OCI-LY7 (cell line): ENCODE results near the gene FLNB. TPM values are rescaled to one million over a fixed set of nuclear protein-coding genes. Genes with fewer than 3 reads are reported as not detected.

Experiments used
- BruUV-seq: library from RNA; stranded (reverse); fragments of 400-500 nt; replicated peaks from 2 replicates; lab custom pipeline; 2021; lab: Mats Ljungman, UMichigan
- CTCF ChIA-PET: fragments of 300-600 bp; sonication (Branson Sonifier 250); formaldehyde crosslinking; loops from one replicate; lab custom pipeline; 2022; ENCODE audit warnings: antibody characterized with exemption; ENCODE audit not compliant: unreplicated experiment; lab: Charles Lee
- POLR2A ChIA-PET: fragments of 300-600 bp; sonication (Branson Sonifier 250); formaldehyde crosslinking; loops from one replicate; lab custom pipeline; 2022; ENCODE audit warnings: antibody characterized with exemption; lab: Charles Lee
- DNase-seq: peaks from one replicate; pipeline ENCODE4 v3.0.0-alpha.2; 2015; ENCODE audit warnings: low spot score
- H2AFZ ChIP-seq: fragments of 200-600 bp; sonication (generic), shearing (Covaris generic); 2 replicates; pipeline ENCODE4 v1.6.1; 2014; ENCODE audit warnings: mild to moderate bottlenecking, antibody characterized with exemption, low read length, moderate library complexity
- H3K27ac ChIP-seq: fragments of 200-600 bp; sonication (generic); 2 replicates; pipeline ENCODE4 v1.5.1; 2014; ENCODE audit warnings: mixed run types, low read depth, mild to moderate bottlenecking, moderate library complexity, low read length, inconsistent platforms; ENCODE audit not compliant: poor library complexity, severe bottlenecking
- H3K36me3 ChIP-seq: fragments of 200-600 bp; sonication (generic); 2 replicates; pipeline ENCODE4 v1.6.1; 2014; ENCODE audit warnings: mild to moderate bottlenecking, antibody characterized with exemption, low read length, moderate library complexity, mixed read lengths; ENCODE audit not compliant: insufficient read depth
- H3K4me1 ChIP-seq: fragments of 200-600 bp; sonication (generic); 2 replicates; pipeline ENCODE4 v1.5.1; 2014; ENCODE audit warnings: mild to moderate bottlenecking, low read length; ENCODE audit not compliant: insufficient read depth, poor library complexity, severe bottlenecking
- H3K4me2 ChIP-seq: fragments of 200-600 bp; sonication (generic); 2 replicates; pipeline ENCODE4 v1.6.1; 2014; ENCODE audit warnings: mild to moderate bottlenecking, low read length
- H3K4me3 ChIP-seq: fragments of 200-600 bp; sonication (generic); 2 replicates; pipeline ENCODE4 v1.5.1; 2014; ENCODE audit warnings: mild to moderate bottlenecking, low read depth, low read length; ENCODE audit not compliant: poor library complexity, severe bottlenecking
- H3K79me2 ChIP-seq: fragments of 200-600 bp; sonication (generic); 2 replicates; pipeline ENCODE4 v1.6.1; 2016; ENCODE audit warnings: low read depth, mild to moderate bottlenecking, low read length, moderate library complexity, mixed read lengths; ENCODE audit not compliant: insufficient read depth
- H3K9me2 ChIP-seq: fragments of 200-600 bp; sonication (generic); 2 replicates; pipeline ENCODE4 v1.6.1; 2016; ENCODE audit warnings: mild to moderate bottlenecking, low read length, mixed read lengths; ENCODE audit not compliant: insufficient read depth
- H3K9me3 ChIP-seq: fragments of 200-600 bp; sonication (generic); 2 replicates; pipeline ENCODE4 v1.6.1; 2014; ENCODE audit warnings: mild to moderate bottlenecking, mixed run types, low read length, mixed read lengths
- H4K20me1 ChIP-seq: fragments of 200-600 bp; sonication (generic); 2 replicates; pipeline ENCODE4 v1.6.1; 2014; ENCODE audit warnings: mild to moderate bottlenecking, antibody characterized with exemption, low read length, moderate library complexity, mixed read lengths; ENCODE audit not compliant: insufficient read depth
- EZH2phosphoT487 ChIP-seq: fragments of 200-600 bp; sonication (generic); IDR thresholded peaks from 2 replicates; pipeline ENCODE4 v1.6.1; 2018; ENCODE audit warnings: low read depth, borderline replicate concordance, mild to moderate bottlenecking, mixed run types, antibody characterized with exemption, low read length, moderate library complexity, mixed read lengths
- intact Hi-C: fragments of 100-400 bp; cut with micrococcal nuclease; formaldehyde crosslinking; loops from one replicate; pipeline ENCODE4 v1.10.0; 2022; ENCODE audit not compliant: unreplicated experiment
- total RNA-seq, 2 experiments: library from RNA; depleted of rRNA in 1 of 2; stranded (reverse); fragments of >200 nt in 1 of 2; shearing (Covaris generic) in 1 of 2; gene quantifications; 2 replicates each; pipeline ENCODE4 v1.2.3, GENCODE V29; 2014 to 2022
- TF ChIP-seq, protein P1 (sequence below): fragments of 200-600 bp; sonication (generic); conservative IDR thresholded peaks from 2 replicates; pipeline ENCODE4 v1.5.1; 2014; ENCODE audit warnings: mild to moderate bottlenecking, antibody characterized with exemption, low read length, moderate library complexity, mixed read lengths

FLNB gene
- total RNA-seq, 2 experiments from 2014 or later: 29.9 to 39.1 TPM

DNA sequence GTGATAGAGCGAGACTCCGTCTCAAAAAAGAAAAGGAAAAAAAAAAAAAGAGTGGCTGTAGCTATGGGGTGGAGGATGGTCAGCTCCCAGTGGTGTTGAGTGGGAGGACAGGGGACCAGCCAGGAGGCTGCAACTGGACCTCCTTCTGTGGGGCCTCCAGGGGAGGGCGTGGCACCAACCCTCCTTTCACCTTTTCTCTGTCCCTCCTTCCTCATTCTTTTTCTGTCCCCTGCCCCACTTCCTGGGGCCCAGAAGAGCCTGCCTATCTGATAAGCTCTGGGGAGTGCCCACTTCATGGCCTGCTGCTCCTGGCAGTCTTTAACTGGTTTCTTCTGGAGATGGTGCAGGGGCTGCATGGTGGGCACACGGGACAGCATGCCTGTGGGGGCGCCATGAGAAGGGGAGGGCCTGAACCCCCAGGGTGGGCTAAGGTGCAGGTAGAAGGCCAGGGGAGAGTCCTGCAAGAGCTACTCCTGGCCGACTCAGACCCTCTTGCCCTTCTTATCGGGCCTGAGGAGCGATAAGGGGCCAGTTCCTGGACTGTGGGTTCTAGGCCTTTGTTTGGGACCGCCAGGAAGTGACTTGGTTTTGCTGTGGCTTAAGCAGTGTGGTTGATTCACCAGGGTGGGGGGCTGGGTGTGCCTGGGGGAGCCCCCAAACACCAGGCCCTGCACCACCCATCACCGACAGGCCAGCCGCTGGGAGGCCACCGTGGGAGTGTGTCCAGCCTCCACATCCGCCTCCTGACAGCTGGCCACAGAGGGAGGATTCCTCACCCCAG, 49.4 kb upstream of the FLNB start:
- H3K79me2 ChIP-seq: no peaks in the 10 kb centered on the region
- no peak for TF ChIP-seq EZH2phosphoT487
- TF ChIP-seq, protein P1, sequence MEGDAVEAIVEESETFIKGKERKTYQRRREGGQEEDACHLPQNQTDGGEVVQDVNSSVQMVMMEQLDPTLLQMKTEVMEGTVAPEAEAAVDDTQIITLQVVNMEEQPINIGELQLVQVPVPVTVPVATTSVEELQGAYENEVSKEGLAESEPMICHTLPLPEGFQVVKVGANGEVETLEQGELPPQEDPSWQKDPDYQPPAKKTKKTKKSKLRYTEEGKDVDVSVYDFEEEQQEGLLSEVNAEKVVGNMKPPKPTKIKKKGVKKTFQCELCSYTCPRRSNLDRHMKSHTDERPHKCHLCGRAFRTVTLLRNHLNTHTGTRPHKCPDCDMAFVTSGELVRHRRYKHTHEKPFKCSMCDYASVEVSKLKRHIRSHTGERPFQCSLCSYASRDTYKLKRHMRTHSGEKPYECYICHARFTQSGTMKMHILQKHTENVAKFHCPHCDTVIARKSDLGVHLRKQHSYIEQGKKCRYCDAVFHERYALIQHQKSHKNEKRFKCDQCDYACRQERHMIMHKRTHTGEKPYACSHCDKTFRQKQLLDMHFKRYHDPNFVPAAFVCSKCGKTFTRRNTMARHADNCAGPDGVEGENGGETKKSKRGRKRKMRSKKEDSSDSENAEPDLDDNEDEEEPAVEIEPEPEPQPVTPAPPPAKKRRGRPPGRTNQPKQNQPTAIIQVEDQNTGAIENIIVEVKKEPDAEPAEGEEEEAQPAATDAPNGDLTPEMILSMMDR: no peak
- BruUV-seq: no TSS peak
- ChIA-PET CTCF (interaction anchor here (0.7 kb wide), 1 partner anchor 26 kb away, joined by 4 read pairs; no protein-coding TSS in a partner anchor), POLR2A (interaction anchor here (0.5 to 1.3 kb wide), 4 partner anchors 10 to 66 kb away, joined by 3 to 4 read pairs (median 4); no protein-coding TSS in a partner anchor)
- H3K4me3 ChIP-seq: no peak overlapping the region
- no peak overlapping the region for H3K27ac ChIP-seq
- peaks cover 14% of the 10 kb centered on the region for H3K4me1 ChIP-seq
- peak overlapping the region; percentile 61; the same call in 1 of the 2 replicates for H2AFZ ChIP-seq
- intact Hi-C loops: no loop called here
- H3K9me2 ChIP-seq: no peaks in the 10 kb centered on the region
- H3K9me3 ChIP-seq: no peaks in the 10 kb centered on the region
- no peaks in the 10 kb centered on the region for H3K36me3 ChIP-seq
- peak overlapping the region; percentile 30; the same call in 1 of the 2 replicates for H3K4me2 ChIP-seq
- DNase-seq: no peak
- H4K20me1 ChIP-seq: no peaks in the 10 kb centered on the region

DNA sequence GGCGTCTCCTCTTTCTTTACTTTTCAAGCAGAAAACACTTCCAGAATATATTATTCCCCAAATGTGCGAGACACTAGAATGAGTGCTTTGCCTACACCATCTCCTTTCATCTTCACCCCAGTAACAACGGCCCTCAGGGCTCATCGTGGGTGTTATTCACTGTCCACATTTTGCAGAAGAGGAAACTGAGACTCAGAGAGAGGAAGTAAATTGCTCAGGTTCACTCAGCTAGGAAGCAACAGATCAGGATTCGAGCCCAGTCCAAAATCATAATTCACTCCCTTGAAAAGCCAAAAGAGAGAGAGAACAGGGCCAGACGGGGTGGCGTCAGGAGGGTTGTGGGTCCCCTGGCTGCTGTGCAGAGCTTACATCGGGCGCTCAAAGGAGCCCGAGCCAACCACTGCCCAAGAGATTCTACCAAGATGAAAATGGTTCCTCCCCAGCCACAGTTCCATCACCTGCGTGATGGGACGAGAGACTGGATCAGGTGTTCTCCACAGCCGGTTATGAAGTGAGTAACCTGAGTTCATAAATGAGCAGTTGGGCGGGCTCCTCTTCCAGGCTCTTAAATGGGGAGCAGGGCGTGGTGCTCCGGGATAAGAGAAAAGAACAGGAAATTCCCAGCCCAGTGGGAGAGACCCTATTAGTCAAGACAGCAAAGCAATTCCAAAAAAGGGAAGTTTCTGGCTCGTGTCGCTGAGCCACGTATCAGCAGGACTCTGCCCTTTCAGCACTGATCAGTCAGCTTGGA, 48.6 kb upstream of the FLNB start:
- H3K27ac ChIP-seq: no peak overlapping the region
- no peaks in the 10 kb centered on the region for H3K36me3 ChIP-seq
- no peaks in the 10 kb centered on the region for H3K9me2 ChIP-seq
- POLR2A ChIA-PET: interaction anchor here (0.6 to 1.3 kb wide), 3 partner anchors 9 to 234 kb away, joined by 3 to 6 read pairs (median 4); no protein-coding TSS in a partner anchor
- H4K20me1 ChIP-seq: no peaks in the 10 kb centered on the region
- no peak overlapping the region for H3K4me3 ChIP-seq
- no TSS peak for BruUV-seq
- no peak overlapping the region for H3K4me2 ChIP-seq
- peak overlapping the region; percentile 61; the same call in 1 of the 2 replicates for H2AFZ ChIP-seq
- H3K79me2 ChIP-seq: no peaks in the 10 kb centered on the region
- DNase-seq: no peak
- no peaks in the 10 kb centered on the region for H3K9me3 ChIP-seq
- peaks cover 14% of the 10 kb centered on the region for H3K4me1 ChIP-seq
- CTCF ChIA-PET: no interaction called here
- intact Hi-C loops: no loop called here
- TF ChIP-seq EZH2phosphoT487: no peak
- TF ChIP-seq, protein P1: no peak
